Thymus (tissue), 11 donors: ENCODE results near the gene PPP3CA. TPM values are rescaled to one million over a fixed set of nuclear protein-coding genes. Genes with fewer than 3 reads are reported as not detected.
"Not testable (repeated sequence)": the region's sequence is repeated elsewhere in the genome, so short reads cannot be mapped to it uniquely, and the experiment has no call there.

Source experiments
- DNase-seq, 9 donors: peaks; one replicate each; pipeline ENCODE4 v3.0.0-alpha.2; 2013; ENCODE audit warnings: low spot score in 9 of 9, low read depth in 6 of 9, missing footprints in 1 of 9
- H3K27ac ChIP-seq, 2 donors: one replicate each; pipeline ENCODE4 v1.5.1; 2013; ENCODE audit warnings: control low read depth in 1 of 2, low read depth in 1 of 2, low read length in 1 of 2, mild to moderate bottlenecking in 1 of 2, moderate library complexity in 1 of 2
- H3K27me3 ChIP-seq, 2 donors: one replicate each; pipeline ENCODE4 v1.5.1; 2013; ENCODE audit warnings: low read length in 1 of 2; ENCODE audit not compliant: control insufficient read depth in 2 of 2, insufficient read depth in 1 of 2
- H3K36me3 ChIP-seq, 2 donors: one replicate each; pipeline ENCODE4 v1.5.1; 2013; ENCODE audit warnings: low read length in 1 of 2, mild to moderate bottlenecking in 1 of 2, moderate library complexity in 1 of 2; ENCODE audit not compliant: control insufficient read depth in 2 of 2, insufficient read depth in 2 of 2
- H3K4me1 ChIP-seq, 2 donors: one replicate each; pipeline ENCODE4 v1.5.1; 2013; ENCODE audit warnings: low read length in 2 of 2; ENCODE audit not compliant: control insufficient read depth in 2 of 2, insufficient read depth in 2 of 2
- H3K4me3 ChIP-seq, 2 donors: one replicate each; pipeline ENCODE4 v1.5.1; 2013; ENCODE audit warnings: low read length in 2 of 2, control low read depth in 1 of 2, mild to moderate bottlenecking in 1 of 2
- H3K9me3 ChIP-seq, 2 donors: one replicate each; pipeline ENCODE4 v1.5.1; 2013; ENCODE audit warnings: low read length in 1 of 2, mild to moderate bottlenecking in 1 of 2; ENCODE audit not compliant: control insufficient read depth in 2 of 2, insufficient read depth in 1 of 2
- WGBS: extraction: QIAGEN DNeasy Blood & Tissue Kit; methylation state at CpG from one replicate; pipeline ENCODE4 v1.1.7; 2013; 5-methylcytosine and 5-hydroxymethylcytosine counted together
- polyA plus RNA-seq: library from polyadenylated mRNA; stranded (reverse); fragments of 200-250 nt; gene quantifications from one replicate; pipeline ENCODE4 v1.2.3, GENCODE V29; 2013
- total RNA-seq: library from RNA; stranded (reverse); fragments of 120-200 nt; gene quantifications from one replicate; pipeline ENCODE4 v1.2.4, GENCODE V29; 2013
- donor health status: healthy.

The PPP3CA gene
- total and polyA plus RNA-seq, 2 donors: 12.9 to 17.3 TPM

- no peak overlapping the region for H3K4me3 ChIP-seq
- no peak for DNase-seq
- no peaks in the 10 kb centered on the region for H3K4me1 ChIP-seq
- H3K9me3 ChIP-seq: no peaks in the 10 kb centered on the region
- H3K27me3 ChIP-seq: no peaks in the 10 kb centered on the region
- no peak overlapping the region for H3K27ac ChIP-seq
- no peaks in the 10 kb centered on the region for H3K36me3 ChIP-seq
- 55% methylated on average over 5 of the region's 5 CpGs for WGBS
Measured at GRCh38 chr4:101187841-101188240, 159.5 kb downstream of the PPP3CA start.

- Histone ChIP-seq H3K27ac (no peak overlapping the region), H3K4me1 (no peaks in the 10 kb centered on the region), H3K36me3 (no peaks in the 10 kb centered on the region), H3K4me3 (no peak overlapping the region), H3K9me3 (no peaks in the 10 kb centered on the region), H3K27me3 (no peaks in the 10 kb centered on the region)
- no peak for DNase-seq
- 96% methylated on average over 4 of the region's 4 CpGs for WGBS
Measured at GRCh38 chr4:101186567-101187184, 160.7 kb downstream of the PPP3CA start.

DNA sequence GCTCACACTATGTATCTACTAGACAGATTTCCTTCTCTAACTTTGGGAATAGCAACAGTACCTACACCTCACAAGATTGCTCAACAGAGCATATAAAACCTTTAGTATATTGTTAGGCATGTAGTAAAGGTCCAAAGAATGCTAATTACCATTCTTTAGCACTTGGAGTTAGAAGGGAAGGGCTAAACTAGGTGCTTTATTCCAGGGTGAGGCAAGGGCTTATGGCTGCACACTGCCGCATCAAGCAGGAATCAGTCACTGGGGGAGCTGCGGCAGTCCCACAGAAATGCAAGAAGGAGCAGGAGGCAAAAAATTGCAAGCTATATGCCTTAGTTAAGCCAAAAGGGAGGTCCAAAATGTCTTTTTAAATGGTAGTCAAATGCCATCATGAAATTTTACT, 162.7 kb downstream of the PPP3CA start:
- Histone ChIP-seq H3K4me1 (no peaks in the 10 kb centered on the region), H3K36me3 (no peaks in the 10 kb centered on the region), H3K27ac (no peak overlapping the region), H3K9me3 (no peaks in the 10 kb centered on the region), H3K27me3 (no peaks in the 10 kb centered on the region), H3K4me3 (no peak overlapping the region)
- WGBS: 100% methylated on average over 2 of the region's 2 CpGs
- no peak for DNase-seq

DNA sequence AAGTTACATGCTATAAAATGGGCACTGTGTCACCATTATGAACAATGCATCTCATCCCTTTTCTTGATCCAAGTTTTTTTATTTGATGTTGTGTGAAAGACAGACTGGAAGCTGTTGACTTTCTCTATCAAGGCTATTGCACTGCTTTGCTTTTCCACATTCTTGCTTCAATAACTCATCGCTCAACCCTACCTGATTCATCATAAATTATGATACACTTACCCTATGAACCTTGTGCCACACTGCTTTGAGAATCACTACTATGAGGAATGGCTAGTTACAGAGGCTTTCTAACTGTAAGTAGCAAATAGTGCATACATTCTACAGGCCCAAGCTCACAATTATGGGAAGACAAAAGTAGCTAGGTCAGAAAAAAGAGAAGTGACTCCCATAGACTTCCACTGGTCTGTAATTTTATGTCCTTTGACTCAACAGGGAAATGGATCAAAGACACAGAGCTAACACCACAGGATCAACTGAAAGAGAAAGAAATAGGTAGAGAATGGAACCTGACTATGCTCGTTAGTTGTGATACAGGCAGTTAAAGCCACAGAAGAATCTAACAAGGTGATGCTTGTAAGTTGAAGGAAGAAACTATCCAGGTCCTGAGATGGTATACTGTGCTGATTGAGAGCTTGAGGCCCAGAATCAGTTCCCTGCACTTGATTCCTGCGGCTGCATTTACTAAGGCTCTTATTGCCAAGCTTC, 163.5 kb downstream of the PPP3CA start:
- Histone ChIP-seq H3K27ac (no peak overlapping the region), H3K27me3 (no peaks in the 10 kb centered on the region), H3K36me3 (no peaks in the 10 kb centered on the region), H3K4me1 (no peaks in the 10 kb centered on the region), H3K9me3 (no peaks in the 10 kb centered on the region), H3K4me3 (no peak overlapping the region)
- no peak for DNase-seq
- 97% methylated on average over 3 of the region's 3 CpGs for whole genome bisulfite sequencing

- H3K36me3 ChIP-seq: no peaks in the 10 kb centered on the region
- H3K9me3 ChIP-seq: no peaks in the 10 kb centered on the region
- WGBS: 98% methylated on average over 2 of the region's 2 CpGs
Measured at GRCh38 chr4:101183221-101183620, 164.1 kb downstream of the PPP3CA start.

GRCh38 chr4:101182688-101183087, 164.6 kb downstream of the PPP3CA start:
- not testable (repeated sequence) for H3K4me1 ChIP-seq, H3K4me3 ChIP-seq, H3K9me3 ChIP-seq, DNase-seq, H3K27ac ChIP-seq, H3K36me3 ChIP-seq, H3K27me3 ChIP-seq
- WGBS: 98% methylated on average over 4 of the region's 4 CpGs

More at GRCh38 chr4:101183221-101183620, 164.1 kb downstream of the PPP3CA start:
- Histone ChIP-seq H3K27me3 (no peaks in the 10 kb centered on the region), H3K4me3 (no peak overlapping the region), H3K27ac (no peak overlapping the region), H3K4me1 (no peaks in the 10 kb centered on the region)
- no peak for DNase-seq

DNA sequence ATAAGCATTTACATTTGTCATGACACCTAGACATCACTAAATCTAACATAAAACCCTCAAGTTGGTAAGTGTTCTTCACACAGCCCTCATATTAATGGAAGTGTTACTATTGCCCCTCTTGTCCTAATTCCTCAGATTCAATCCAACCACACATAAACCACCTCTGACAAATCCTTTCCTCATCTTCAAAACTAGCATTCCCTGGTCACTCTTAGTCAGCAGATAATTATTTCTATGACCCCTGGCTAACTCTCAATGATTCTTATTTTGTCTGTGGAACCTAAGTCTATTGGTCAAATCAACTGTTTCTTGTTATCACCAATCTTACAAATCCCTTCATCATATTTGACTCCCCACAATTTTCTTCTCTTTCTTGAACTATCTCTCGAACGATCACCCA, 168.6 kb downstream of the PPP3CA start:
- WGBS: 93% methylated on average over 2 of the region's 2 CpGs
- Histone ChIP-seq H3K4me1 (no peaks in the 10 kb centered on the region), H3K36me3 (no peaks in the 10 kb centered on the region)

GRCh38 chr4:101177154-101177553, 170.2 kb downstream of the PPP3CA start:
- H3K9me3 ChIP-seq: no peaks in the 10 kb centered on the region
- no peak overlapping the region for H3K4me3 ChIP-seq
- no peaks in the 10 kb centered on the region for H3K4me1 ChIP-seq
- no peaks in the 10 kb centered on the region for H3K36me3 ChIP-seq
- WGBS: 99% methylated on average over 1 of the region's 1 CpG
- H3K27ac ChIP-seq: no peak overlapping the region
- no peaks in the 10 kb centered on the region for H3K27me3 ChIP-seq
- DNase-seq: no peak

More for the DNA sequence above, 168.6 kb downstream of the PPP3CA start:
- H3K27me3 ChIP-seq: no peaks in the 10 kb centered on the region
- no peak for DNase-seq
- H3K27ac ChIP-seq: no peak overlapping the region
- no peak overlapping the region for H3K4me3 ChIP-seq
- no peaks in the 10 kb centered on the region for H3K9me3 ChIP-seq

GRCh38 chr4:101175896-101176676, 171.2 kb downstream of the PPP3CA start:
- H3K27ac ChIP-seq: no peak overlapping the region
- H3K4me3 ChIP-seq: no peak overlapping the region
- WGBS: 97% methylated on average over 6 of the region's 6 CpGs
- H3K36me3 ChIP-seq: no peaks in the 10 kb centered on the region
- H3K9me3 ChIP-seq: no peaks in the 10 kb centered on the region
- H3K27me3 ChIP-seq: no peaks in the 10 kb centered on the region
- H3K4me1 ChIP-seq: no peaks in the 10 kb centered on the region
- DNase-seq: no peak
